CD14-positive monocyte (primary cell): ENCODE data around the gene RASD2. TPM values are rescaled to one million over a fixed set of nuclear protein-coding genes. Genes with fewer than 3 reads are reported as not detected.

Source experiments
- DNase-seq, 3 donors: peaks; one replicate each; pipeline ENCODE4 v3.0.0-alpha.2; 2011 to 2022
- H2AFZ ChIP-seq: 2 replicates; pipeline ENCODE4 v1.6.0; 2012; ENCODE audit warnings: mild to moderate bottlenecking, low read depth, low read length, inconsistent platforms; ENCODE audit not compliant: insufficient read depth, poor library complexity, severe bottlenecking
- H3K27ac ChIP-seq, 2 donors: 1 replicate in 1 of 2; 2 replicates in 1 of 2; pipeline ENCODE4 v1.5.1; 2012 to 2013; ENCODE audit warnings: low read length in 2 of 2, control low read depth in 1 of 2, inconsistent platforms in 1 of 2, low read depth in 1 of 2, mild to moderate bottlenecking in 1 of 2
- H3K27me3 ChIP-seq, 2 donors: one replicate each; pipeline versions ENCODE4 v1.6.0 to v1.6.1; 2011 to 2013; ENCODE audit warnings: low read length in 2 of 2; ENCODE audit not compliant: control insufficient read depth in 2 of 2, insufficient read depth in 2 of 2
- H3K36me3 ChIP-seq, 2 donors: replicated peaks in 1 of 2; 1 replicate in 1 of 2; 2 replicates in 1 of 2; pipeline versions ENCODE4 v1.5.1 to v1.6.1; 2012 to 2013; ENCODE audit warnings: low read length in 2 of 2, control low read depth in 1 of 2, inconsistent platforms in 1 of 2, mild to moderate bottlenecking in 1 of 2; ENCODE audit not compliant: insufficient read depth in 2 of 2, control insufficient read depth in 1 of 2
- H3K4me1 ChIP-seq, 2 donors: 1 replicate in 1 of 2; 2 replicates in 1 of 2; pipeline versions ENCODE4 v1.5.1 to v1.6.1; 2012 to 2013; ENCODE audit warnings: low read length in 2 of 2, control low read depth in 1 of 2, inconsistent platforms in 1 of 2, mild to moderate bottlenecking in 1 of 2, moderate library complexity in 1 of 2; ENCODE audit not compliant: insufficient read depth in 2 of 2, control insufficient read depth in 1 of 2
- H3K4me2 ChIP-seq: replicated peaks from 2 replicates; pipeline ENCODE3; 2012; ENCODE audit warnings: low read length, moderate library complexity, mild to moderate bottlenecking; ENCODE audit not compliant: poor library complexity, severe bottlenecking; ENCODE audit errors: extremely low read depth
- H3K4me3 ChIP-seq, 3 experiments: fragments of 200-600 bp in 1 of 3; sonication (generic) in 1 of 3; replicated peaks in 1 of 3; 1 replicate in 2 of 3; 2 replicates in 1 of 3; pipeline ENCODE4 v1.5.1; 2011 to 2013; ENCODE audit warnings: low read length in 3 of 3, mild to moderate bottlenecking in 3 of 3, control low read depth in 2 of 3, low read depth in 2 of 3, inconsistent platforms in 1 of 3, moderate library complexity in 1 of 3
- H3K79me2 ChIP-seq: 2 replicates; pipeline ENCODE4 v1.6.0; 2012; ENCODE audit warnings: mild to moderate bottlenecking, control low read depth, inconsistent platforms, low read length, moderate library complexity; ENCODE audit not compliant: insufficient read depth
- H3K9ac ChIP-seq: 2 replicates; pipeline ENCODE4 v1.6.0; 2017; ENCODE audit warnings: low read length, mild to moderate bottlenecking; ENCODE audit not compliant: insufficient read depth, poor library complexity, severe bottlenecking
- H3K9me3 ChIP-seq, 2 donors: replicated peaks in 1 of 2; 1 replicate in 1 of 2; 2 replicates in 1 of 2; pipeline versions ENCODE4 v1.5.1 to v1.6.1; 2012 to 2013; ENCODE audit warnings: low read length in 2 of 2, control low read depth in 1 of 2; ENCODE audit not compliant: control insufficient read depth in 1 of 2, insufficient read depth in 1 of 2
- H4K20me1 ChIP-seq: 2 replicates; pipeline ENCODE4 v1.6.0; 2012; ENCODE audit warnings: mild to moderate bottlenecking, low read length, control low read depth, moderate library complexity; ENCODE audit not compliant: insufficient read depth
- H3K27ac Mint-ChIP-seq, 7 donors: one replicate each; pipeline ENCODE4 v1.8.0; 2020; ENCODE audit warnings: mild to moderate bottlenecking in 7 of 7, mixed read lengths in 7 of 7, moderate library complexity in 6 of 7, inconsistent platforms in 2 of 7
- H3K27me3 Mint-ChIP-seq, 3 donors: one replicate each; pipeline ENCODE4 v1.8.0; 2021 to 2022; ENCODE audit warnings: low read depth in 3 of 3, mild to moderate bottlenecking in 3 of 3, mixed read lengths in 3 of 3, moderate library complexity in 3 of 3, inconsistent platforms in 1 of 3
- H3K36me3 Mint-ChIP-seq, 2 donors: one replicate each; pipeline ENCODE4 v1.8.0; 2020; ENCODE audit warnings: mixed read lengths in 2 of 2, inconsistent platforms in 1 of 2, mild to moderate bottlenecking in 1 of 2
- H3K4me1 Mint-ChIP-seq: one replicate; pipeline ENCODE4 v1.8.0; 2020; ENCODE audit warnings: mild to moderate bottlenecking, mixed read lengths
- H3K4me3 Mint-ChIP-seq, 2 donors: one replicate each; pipeline ENCODE4 v1.8.0; 2020; ENCODE audit warnings: mild to moderate bottlenecking in 2 of 2, mixed read lengths in 2 of 2, moderate library complexity in 1 of 2
- H3K9me3 Mint-ChIP-seq, 7 donors: one replicate each; pipeline ENCODE4 v1.8.0; 2020 to 2022; ENCODE audit warnings: mixed read lengths in 7 of 7, mild to moderate bottlenecking in 6 of 7, moderate library complexity in 6 of 7, inconsistent platforms in 2 of 7
- CTCF ChIP-seq: fragments of 200-600 bp; IDR thresholded peaks from one replicate; pipeline ENCODE4 v1.8.0; 2022; ENCODE audit warnings: antibody characterized with exemption, mild to moderate bottlenecking
- WGBS: methylation state at CpG from one replicate; pipeline ENCODE4 v1.1.5; 2013; ENCODE audit warnings: missing lambda C conversion rate; ENCODE audit not compliant: insufficient coverage; 5-methylcytosine and 5-hydroxymethylcytosine counted together
- intact Hi-C, 2 donors: fragments of 100-400 bp; cut with micrococcal nuclease; formaldehyde crosslinking; loops; one replicate each; pipeline versions ENCODE4 v1.15.0 to v1.15.1; 2023
- polyA plus RNA-seq, 3 donors: library from polyadenylated mRNA; depleted of rRNA in 1 of 3; unstranded in 2 of 3; stranded (reverse) in 1 of 3; fragments of 300-500 nt in 2 of 3; fragments of >200 nt in 1 of 3; fragmentation: Illumina TruSeq in 2 of 3; gene quantifications; 1 replicate in 2 of 3; 2 replicates in 1 of 3; pipeline ENCODE4 v1.2.3, GENCODE V29; 2012 to 2021

The RASD2 gene
- polyA plus RNA-seq, 3 donors, result 0.29 TPM; not detected in 2

GRCh38 chr22:35561796-35562526, 21.3 kb downstream of the RASD2 start:
- WGBS, result 94% methylated on average over 18 of the region's 20 CpGs

GRCh38 chr22:35563211-35563610, 22.6 kb downstream of the RASD2 start:
- no peak for DNase-seq
- no peak overlapping the region for H3K4me3 ChIP-seq
- WGBS, result 79% methylated on average over 4 of the region's 7 CpGs
- no peaks in the 10 kb centered on the region for H3K36me3 ChIP-seq
- H4K20me1 ChIP-seq, result no peaks in the 10 kb centered on the region
- no peaks in the 10 kb centered on the region for H3K79me2 ChIP-seq
- H3K4me1 ChIP-seq, result no peaks in the 10 kb centered on the region
- H3K27ac ChIP-seq, result no peak overlapping the region
- no peak overlapping the region for H2AFZ ChIP-seq
- Mint-ChIP-seq H3K4me1 (peaks cover 7% of the 10 kb centered on the region), H3K36me3 (no peaks in the 10 kb centered on the region), H3K9me3 (peaks cover 0 to 2% (median 0%) of the 10 kb centered on the region in 7 donors), H3K27ac (no peak overlapping the region), H3K27me3 (peaks cover 4 to 14% (median 10%) of the 10 kb centered on the region in 3 donors), H3K4me3 (no peak overlapping the region)
- no peak overlapping the region for H3K4me2 ChIP-seq
- intact Hi-C loops, result no loop called here
- H3K9me3 ChIP-seq, result no peaks in the 10 kb centered on the region
- no peak overlapping the region for H3K9ac ChIP-seq
- no peak for TF ChIP-seq CTCF
- H3K27me3 ChIP-seq, result peaks cover 0 to 3% of the 10 kb centered on the region in 2 donors

More at GRCh38 chr22:35561796-35562526, 21.3 kb downstream of the RASD2 start:
- Histone ChIP-seq H3K4me1 (no peaks in the 10 kb centered on the region), H3K4me3 (no peak overlapping the region), H3K79me2 (no peaks in the 10 kb centered on the region), H3K36me3 (no peaks in the 10 kb centered on the region), H3K27me3 (peaks cover 0 to 3% of the 10 kb centered on the region in 2 donors), H3K9me3 (no peaks in the 10 kb centered on the region), H3K9ac (no peak overlapping the region), H3K27ac (no peak overlapping the region), H3K4me2 (no peak overlapping the region), H4K20me1 (no peaks in the 10 kb centered on the region), H2AFZ (no peak overlapping the region)
- TF ChIP-seq CTCF, result no peak
- Mint-ChIP-seq H3K9me3 (peaks cover 0 to 2% (median 0%) of the 10 kb centered on the region in 7 donors), H3K27ac (no peak overlapping the region), H3K4me1 (peaks cover 11% of the 10 kb centered on the region), H3K4me3 (no peak overlapping the region), H3K36me3 (no peaks in the 10 kb centered on the region), H3K27me3 (peaks cover 3 to 17% (median 10%) of the 10 kb centered on the region in 3 donors)
- intact Hi-C loops, result no loop called here
- DNase-seq, result no peak
